Fibroblast of peridontal ligament (primary cell): Measurements from ENCODE around the gene EID3.
"Not testable (repeated sequence)": the region's sequence is repeated elsewhere in the genome, so short reads cannot be mapped to it uniquely, and the experiment has no call there.

Source experiments
- DNase-seq: peaks from one replicate; pipeline ENCODE4 v3.0.0-alpha.2; 2010; ENCODE audit errors: extremely low read depth

EID3 gene

GRCh38 chr12:104290320-104290719 lies 13.2 kb upstream of the EID3 start:
- no peak for DNase-seq

- no peak for DNase-seq
These were observed 12.7 kb upstream of the EID3 start for GRCh38 chr12:104290855-104291254.

- no peak for DNase-seq
These were observed 11.5 kb upstream of the EID3 start for GRCh38 chr12:104291867-104292524.

GRCh38 chr12:104292872-104293794 lies 10.4 kb upstream of the EID3 start:
- no peak for DNase-seq

- not testable (repeated sequence) for DNase-seq
These were observed 9.2 kb upstream of the EID3 start for GRCh38 chr12:104294158-104294859.

- no peak for DNase-seq
These were observed 8.4 kb upstream of the EID3 start for GRCh38 chr12:104294927-104295668.

- DNase-seq, result no peak
These were observed 7.6 kb upstream of the EID3 start for GRCh38 chr12:104295954-104296353.

GRCh38 chr12:104296718-104297117 lies 6.8 kb upstream of the EID3 start:
- DNase-seq, result no peak

GRCh38 chr12:104297477-104298113 lies 5.9 kb upstream of the EID3 start:
- DNase-seq, result no peak

- DNase-seq, result no peak
These were observed 3.6 kb upstream of the EID3 start for GRCh38 chr12:104299842-104300481.

GRCh38 chr12:104304261-104305009 lies 896 bp downstream of the EID3 start:
- no peak for DNase-seq

- no peak for DNase-seq
These were observed 1.8 kb downstream of the EID3 start for GRCh38 chr12:104305349-104305748.

GRCh38 chr12:104306376-104306775 lies 2.8 kb downstream of the EID3 start:
- DNase-seq, result no peak

- DNase-seq, result no peak
These were observed 3.6 kb downstream of the EID3 start for GRCh38 chr12:104306943-104307654.

GRCh38 chr12:104307655-104308000 lies 4.1 kb downstream of the EID3 start:
- no peak for DNase-seq

- DNase-seq, result no peak
These were observed 6.0 kb downstream of the EID3 start for GRCh38 chr12:104309446-104309993.

GRCh38 chr12:104310751-104311633 lies 7.5 kb downstream of the EID3 start:
- DNase-seq, result no peak

- no peak for DNase-seq
These were observed 8.7 kb downstream of the EID3 start for GRCh38 chr12:104312202-104312601.
